Stimulated activated CD4-positive, alpha-beta T cell treated with anti-CD3 and anti-CD28 coated beads, TNF-alpha, amount 100 ng/mL, for 24 hours (primary cell): ENCODE data around the gene CD83.
"Not testable (repeated sequence)": the region's sequence is repeated elsewhere in the genome, so short reads cannot be mapped to it uniquely, and the experiment has no call there.

Source experiments
- DNase-seq, 3 experiments: peaks; one replicate each; pipeline ENCODE4 v3.0.0-alpha.2; 2020; ENCODE audit warnings: low read depth in 3 of 3

Gene CD83

DNA sequence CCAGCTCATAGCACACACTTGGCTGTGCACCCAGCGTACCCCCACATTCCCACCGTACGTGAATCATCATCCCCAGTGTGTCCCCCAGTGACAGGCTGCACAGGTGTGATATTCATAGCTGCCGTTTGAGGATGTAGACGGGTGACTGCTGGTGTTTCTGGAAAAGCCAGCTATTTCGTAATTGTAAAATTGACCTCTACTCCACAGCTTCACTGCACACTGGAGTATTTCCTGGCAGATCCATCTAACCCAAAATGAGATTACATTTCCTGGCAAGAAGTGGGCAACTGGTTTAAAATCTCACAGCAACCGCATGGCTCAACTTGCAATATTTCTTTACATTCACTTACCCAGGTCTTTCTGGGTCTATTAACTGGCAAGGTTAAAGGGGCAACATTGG, 30.3 kb downstream of the CD83 start:
- DNase-seq = no peak

DNA sequence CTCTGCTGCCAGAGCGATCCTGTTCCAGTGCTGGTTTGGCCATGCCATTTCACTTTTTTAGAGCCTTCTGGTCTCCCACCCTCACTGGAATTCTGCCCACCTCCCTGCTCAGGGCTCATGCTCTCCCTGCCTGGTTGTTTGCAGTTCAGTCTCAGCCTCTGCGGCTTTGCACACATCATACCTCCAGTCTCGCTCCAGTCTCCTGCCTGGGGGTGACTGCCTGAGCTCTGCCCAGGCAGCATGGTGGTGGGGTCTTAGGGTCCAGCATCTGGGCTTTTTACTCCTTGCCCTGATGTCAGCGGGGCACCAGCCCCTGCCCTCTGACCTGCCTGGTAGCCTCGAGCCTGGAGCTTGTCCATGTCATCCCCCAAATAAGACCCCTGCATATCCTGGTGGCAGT, 30.9 kb downstream of the CD83 start:
- DNase-seq = no peak

DNA sequence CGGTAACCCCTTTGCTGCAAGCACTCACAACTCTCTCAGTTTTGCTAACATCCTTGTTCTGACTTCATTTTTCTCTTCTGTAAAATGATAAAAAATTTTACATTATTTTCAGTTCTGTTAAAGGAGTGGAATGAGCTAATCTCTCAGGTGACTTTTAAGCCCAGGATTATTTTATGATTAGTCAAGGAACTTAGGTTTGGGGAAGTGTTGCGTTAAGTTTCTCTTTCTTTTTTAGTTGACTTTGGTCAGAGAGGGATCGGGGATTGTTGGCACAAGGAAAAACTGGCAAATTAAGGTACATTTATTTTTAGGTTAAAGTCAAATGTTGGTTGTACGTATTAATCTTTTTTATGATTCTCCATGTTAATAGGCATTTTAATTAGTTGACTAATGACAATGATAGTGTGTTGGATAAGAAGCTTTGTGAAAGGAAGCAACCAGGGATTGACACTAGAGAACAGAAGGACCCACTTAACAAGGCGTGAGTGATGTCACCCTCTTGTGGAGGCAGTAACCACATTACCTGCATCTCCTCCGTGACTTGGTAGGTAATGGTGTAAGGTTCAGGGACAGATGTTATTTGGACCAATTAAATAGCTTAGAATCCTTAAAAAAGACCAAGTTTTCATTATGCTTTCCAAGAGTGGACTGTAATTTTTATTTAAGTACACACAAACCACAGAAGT, 31.6 kb downstream of the CD83 start:
- DNase-seq = no peak

DNA sequence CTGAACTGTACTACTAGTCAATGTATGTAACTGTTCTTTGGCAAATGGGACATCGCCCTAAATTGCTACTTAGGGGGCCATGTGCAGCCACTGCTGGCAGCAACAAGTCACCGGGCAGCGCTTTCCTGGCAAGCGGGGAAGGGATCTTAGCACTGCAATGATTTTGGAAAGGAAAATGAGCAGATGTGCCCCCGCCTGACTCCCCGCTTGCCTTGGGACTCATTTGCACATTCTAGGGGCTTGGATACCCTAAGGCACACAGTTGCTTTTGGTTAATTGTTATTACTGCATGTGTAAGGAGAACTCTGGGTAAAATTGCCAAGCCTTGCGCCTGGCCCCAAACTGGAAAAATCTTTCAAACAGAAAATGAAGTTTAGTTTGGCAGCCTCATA, 32.2 kb downstream of the CD83 start:
- DNase-seq = no peak

DNA sequence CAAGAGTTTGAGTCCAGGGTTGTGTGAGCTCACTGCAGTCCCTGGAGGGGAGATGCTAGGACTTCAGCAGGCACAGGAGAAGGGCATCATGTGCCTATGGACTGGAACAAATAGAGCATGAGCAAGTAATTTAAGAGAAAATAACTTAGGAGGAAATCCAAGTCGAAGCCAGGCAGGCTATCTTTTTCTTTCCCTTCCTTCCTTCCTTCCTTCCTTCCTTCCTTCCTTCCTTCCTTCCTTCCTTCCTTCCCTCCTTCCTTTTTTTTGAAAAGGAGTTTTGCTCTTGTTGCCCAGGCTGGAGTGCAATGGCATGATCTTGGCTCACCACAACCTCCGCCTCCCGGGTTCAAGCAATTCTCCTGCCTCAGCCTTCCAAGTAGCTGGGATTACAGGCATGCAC, 33.7 kb downstream of the CD83 start:
- DNase-seq = not testable (repeated sequence)

DNA sequence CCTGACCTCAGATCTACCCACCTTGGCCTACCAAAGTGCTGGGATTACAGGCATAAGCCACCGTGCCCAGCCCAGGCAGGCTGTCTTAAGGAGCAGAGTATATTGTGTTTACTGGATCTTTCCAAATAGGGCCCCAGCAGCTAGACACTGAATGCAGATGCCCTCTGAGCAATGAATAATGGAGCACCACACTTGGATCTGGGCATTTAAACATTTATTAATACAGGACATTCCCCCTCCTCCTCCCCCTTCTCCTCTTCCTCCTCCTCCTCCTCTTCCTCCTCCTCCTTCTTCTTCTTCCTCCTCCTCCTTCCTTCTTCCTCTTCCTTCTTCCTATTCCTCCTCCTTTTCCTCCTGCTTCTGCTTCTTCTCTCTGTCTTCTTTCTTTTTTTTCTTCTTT, 34.2 kb downstream of the CD83 start:
- DNase-seq = no peak

DNA sequence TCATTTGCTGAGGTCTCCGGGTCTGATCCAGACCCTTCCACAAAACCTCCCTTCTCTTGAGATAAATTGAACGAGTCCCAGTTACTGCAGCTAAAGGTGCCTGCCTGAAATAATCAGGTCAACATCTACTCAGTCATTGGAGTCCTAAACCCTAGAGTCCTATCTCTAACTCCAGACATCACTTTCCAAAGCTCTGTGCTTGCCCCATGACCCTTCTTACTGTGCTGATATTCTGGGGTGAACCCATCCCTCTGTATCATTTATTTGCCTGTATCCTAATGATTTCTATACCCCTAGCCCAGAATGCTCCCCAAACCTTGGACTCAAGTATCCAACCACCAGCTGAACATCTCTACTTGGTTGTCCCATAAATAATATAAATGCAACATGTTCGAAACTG, 35.7 kb downstream of the CD83 start:
- DNase-seq = no peak

DNA sequence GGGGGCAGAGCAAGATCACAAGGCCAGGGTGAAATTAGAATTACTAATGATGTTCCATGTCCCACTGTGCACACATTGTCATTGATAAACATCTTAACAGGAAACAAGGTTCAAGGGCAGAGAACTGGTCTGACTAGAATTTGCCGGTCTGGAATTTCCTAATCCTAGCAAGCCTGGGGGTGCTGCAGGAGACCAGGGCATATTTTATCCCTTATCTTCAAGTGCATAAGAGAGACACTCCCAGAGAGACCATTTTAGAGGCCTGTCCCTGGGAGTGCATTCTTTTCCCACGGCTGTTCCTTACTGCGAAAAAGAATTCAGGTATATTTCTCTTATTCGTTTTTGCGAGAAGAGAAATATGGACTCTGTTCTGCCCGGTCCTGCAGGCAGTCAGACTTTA, 41.5 kb downstream of the CD83 start:
- no peak for DNase-seq

DNA sequence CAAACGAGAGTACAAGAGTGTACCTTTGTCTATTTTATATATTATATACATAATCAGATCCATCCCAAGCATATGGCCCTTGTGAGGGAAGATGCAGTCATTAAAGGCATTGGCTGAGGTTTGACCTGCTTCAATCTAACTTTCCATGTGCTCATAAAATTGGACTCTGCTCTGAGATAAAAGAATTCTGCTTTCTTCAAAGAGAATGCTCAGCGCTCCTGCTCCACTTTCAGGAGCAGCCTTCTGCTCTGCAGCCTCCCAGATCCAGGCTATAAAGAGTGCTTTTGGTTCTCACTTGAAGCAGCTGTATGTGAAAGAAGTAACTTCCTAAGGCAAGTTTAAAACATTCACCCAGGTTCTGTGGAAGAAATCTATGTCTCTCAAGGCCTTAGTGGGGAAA, 45.3 kb downstream of the CD83 start:
- no peak for DNase-seq

DNA sequence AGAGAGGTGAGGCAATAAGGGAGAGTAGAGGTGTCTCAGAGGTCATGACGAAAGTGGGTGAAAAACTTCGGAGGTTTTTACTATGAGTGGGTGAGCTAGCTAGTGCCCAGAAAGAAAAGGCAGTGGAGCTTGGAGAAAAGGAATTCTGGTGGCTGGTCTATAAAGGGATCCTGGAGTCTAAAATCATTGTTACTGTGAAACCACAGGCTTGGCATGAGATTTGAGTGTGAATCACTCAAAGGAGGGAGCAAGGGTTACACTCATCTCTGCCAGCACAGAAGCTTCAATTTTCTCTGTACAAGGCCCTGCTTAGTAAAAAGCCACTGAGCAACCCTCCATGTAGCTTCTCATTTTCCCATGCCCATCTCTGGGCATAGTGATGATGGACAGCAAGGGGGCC, 47.5 kb downstream of the CD83 start:
- no peak for DNase-seq

DNA sequence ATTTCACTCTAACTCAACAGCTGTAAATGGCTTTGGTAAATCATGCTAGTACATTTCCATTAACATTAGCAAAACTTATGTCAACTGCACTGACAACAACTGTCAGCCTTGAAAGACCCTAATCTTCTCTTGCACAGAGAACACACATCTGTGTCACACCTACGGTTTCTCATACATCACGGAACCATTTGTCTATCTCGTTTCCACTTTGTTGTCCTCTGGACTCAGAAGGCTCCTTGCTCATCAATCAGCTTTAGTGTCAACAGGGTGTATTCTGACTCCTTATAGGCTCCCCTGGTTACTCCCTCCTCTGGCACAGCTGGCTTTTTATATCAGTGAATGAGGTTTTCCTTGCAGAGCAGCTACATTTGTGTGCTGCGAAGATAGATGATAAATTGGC, 49.3 kb downstream of the CD83 start:
- no peak for DNase-seq

DNA sequence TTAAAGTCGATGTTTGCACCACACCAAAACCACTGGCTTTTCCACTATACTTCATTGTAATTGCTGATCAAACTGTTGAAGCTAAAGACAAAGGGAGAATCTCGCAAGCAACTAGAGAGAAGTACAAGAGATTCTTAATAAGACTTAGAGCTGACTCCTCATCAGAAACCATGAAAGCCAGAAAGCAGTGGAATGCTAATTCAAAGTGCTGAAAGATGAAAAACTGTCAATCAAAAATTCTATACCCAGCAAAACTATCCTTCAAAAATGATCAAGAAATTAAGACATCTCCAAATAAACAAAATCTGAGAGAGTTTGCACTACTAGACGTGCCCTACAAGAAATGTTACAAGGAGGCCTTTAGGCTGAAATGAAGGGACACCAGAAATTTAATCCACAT, 52.6 kb downstream of the CD83 start:
- no peak for DNase-seq

DNA sequence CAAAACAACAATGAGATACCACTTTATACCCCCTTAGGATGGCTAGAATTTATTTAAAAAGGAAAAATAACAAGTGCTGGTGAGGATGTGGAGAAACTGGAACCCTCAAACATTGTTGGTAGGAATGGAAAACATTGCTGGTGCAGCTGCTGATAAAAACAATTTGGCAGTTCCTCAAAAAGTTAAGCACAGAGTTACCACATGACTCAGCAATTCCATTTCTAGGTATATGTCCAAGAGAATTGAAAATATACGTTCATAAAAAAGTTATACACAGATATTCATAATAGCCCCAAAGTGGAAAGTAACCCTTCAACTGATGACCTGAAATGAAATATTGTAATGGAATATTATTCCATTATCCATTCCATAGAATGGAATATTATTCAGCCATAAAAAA, 55.0 kb downstream of the CD83 start:
- DNase-seq = no peak

DNA sequence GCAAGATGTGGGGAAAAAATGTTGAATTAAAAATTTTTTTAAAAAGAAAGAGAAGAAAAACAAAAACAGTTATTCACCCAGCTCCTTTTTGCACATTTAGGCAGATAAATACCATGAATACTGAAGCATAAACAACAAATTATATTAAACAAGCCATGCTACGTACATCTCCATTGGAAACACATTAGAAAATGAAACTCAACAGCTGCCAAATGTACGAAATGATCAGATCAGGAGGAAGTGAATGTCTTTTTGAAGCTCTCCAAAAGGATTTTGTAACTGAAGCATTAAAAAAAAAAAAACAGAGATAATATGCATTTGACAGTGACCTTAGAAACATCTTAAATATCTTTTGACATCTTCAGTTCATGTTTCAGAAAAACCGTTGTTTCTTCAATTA, 56.7 kb downstream of the CD83 start:
- no peak for DNase-seq

DNA sequence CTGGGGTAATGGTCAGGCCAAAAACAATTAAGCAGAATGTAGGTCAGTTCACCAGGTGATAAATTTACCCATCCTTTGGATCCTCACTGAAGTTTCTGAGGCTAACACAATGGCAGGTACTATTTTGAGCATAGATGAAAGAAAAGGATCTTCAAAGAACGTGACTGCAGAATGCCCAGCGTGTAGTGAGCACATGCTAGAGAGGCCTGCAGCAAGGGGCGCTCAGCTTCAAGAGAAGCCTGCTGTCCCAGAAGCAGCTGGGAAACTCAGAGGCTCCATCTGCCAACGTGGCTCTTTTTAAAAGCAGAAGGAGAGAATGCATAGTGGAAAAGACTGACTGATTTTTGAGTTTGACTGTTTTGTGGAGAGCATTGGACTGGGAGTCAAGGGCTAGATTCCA, 57.4 kb downstream of the CD83 start:
- no peak for DNase-seq

DNA sequence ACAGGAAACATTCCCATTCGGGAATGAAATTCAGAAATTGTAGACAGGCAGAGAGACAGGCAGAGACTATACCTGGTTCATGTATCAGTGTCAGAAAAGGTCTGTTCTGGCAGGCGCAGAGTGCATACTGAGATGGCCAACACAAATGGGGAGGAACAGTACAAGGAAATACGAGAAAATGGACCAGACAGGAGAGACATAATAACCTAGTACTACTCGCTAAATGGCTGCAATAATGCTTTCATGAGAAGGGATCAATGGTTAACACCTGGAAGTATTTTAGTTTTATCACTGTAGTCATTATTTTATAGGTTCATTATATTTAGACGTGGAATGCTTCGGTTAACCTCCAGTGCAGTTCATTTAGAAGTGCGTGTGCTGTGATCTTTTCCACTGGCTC, 58.9 kb downstream of the CD83 start:
- no peak for DNase-seq

DNA sequence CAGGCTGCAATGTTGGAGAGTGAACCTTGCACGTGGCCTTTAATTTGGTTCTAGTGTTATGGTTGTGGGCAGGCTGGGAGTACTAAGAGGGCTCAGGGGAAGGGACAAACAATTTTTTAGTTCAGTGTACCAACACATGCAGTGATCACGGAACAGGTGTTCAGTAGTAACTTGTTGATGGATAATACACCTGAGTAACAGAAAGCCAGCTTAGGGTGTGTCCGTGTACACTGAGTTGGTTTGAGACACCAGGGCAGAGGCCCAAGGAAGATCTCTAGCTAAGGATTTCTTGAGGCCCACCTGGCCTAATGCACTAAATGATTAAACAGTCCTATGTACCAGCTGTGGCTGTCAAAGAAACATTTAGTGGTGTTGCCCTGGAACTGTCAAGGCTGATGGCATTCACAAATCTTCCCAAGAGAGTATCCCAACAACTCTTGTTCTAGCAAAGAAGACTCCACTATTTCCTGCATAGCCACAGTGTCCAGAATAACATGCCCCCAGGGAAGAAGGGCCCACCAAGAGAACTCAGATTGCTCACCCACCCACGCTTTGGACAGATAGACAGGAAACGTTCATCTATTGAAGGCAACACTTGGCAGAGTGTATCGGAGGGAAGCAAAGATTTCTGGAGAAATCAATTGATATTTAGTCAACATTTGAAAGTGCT, 60.0 kb downstream of the CD83 start:
- no peak for DNase-seq

DNA sequence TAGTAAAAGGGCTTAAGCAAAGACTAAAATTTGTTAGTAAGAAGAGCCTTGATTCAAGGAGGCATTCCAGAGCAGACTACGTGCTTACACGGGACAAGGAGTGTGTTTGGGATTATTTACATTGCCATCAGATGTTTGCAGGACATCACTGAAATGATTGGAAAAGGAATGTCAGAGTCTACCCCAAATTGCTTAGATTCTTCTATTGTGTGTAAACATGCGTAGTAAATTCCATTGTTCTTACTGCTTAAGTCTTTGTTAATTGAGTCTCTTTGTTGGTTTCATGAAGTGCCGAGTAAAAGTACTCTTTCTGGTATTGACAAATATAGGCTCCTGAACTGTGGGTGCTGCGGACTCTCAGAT, 60.5 kb downstream of the CD83 start:
- no peak for DNase-seq

DNA sequence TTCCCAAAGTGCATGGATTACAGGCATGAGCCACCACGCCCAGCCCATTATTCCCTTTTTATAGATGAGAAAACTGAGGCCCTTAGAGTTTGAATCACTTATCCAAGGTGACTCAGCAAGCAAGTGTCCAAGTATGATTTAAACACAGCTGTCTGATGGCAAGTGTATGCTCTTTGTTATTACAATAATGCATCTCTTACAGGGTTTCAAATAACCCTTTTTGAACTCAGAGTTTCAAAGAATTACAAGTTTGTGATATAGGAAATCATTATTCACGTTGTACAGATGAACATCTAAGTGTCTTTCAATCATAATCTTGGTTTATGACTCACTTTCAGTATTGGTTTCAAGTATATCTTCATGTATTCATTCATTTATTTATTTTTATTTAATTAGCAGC, 63.0 kb downstream of the CD83 start:
- DNase-seq = no peak

DNA sequence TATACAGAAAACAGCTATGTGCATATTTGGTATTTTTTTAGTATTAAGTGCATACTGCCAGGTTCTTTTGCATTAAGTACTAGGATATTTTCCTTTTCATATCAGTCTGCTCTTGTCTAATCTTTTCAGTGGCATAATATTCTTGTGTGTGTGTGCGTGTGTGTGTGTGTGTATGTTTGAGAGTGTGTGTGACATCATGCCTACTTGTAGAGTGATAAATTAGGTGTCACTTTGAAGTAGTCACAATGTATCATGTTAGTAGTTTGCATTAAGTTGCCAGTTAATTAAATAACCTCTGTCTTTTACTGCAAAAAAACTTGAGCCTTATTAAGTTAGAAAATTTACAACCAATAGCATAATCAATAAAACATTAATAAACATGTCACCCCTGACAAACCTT, 65.3 kb downstream of the CD83 start:
- DNase-seq = no peak
